ENCODE measurements around the gene EPHA6.

DNA sequence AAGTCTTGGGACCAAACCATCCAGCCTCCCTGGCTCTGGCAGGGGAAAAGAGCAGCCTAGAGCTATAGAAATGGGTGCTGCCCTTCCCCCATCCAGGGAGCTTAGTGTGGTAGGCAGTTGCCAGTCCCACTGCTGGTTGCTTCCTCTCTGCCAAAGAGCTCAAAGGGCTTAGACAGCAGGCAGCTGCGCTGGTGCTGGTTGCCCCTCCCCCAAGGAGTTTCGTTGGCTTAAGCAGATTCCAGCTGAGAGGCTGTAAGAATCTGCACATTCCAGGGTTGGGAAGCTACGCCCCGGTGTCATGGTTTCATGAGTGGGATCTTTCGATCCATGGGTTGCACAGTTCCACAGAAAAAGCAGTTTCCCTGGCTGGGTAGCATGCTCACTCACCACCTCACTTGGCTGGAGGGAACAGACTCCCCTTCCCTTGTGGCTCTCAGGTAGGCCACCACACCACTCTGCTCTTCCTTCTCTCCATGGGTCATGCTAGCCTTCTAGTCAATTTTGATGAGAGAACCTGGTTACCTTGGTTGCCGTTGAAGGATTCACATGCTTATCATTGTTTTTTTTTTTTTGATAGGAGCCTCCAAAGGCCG lies 195.1 kb downstream of the EPHA6 start:
- TF ChIP-seq CTCF (conservative IDR thresholded peaks at IDR 0.05 in 1 of 2, IDR thresholded peaks at IDR 0.05 in 1 of 2; ENCODE audit: low read depth in 1 of 2, low read length in 2 of 2) (no peak), EZH2 (IDR thresholded peaks at IDR 0.05; ENCODE audit: low read length, missing control alignments) (no peak)
